Nucleus accumbens (tissue), 56 donors: Measurements from ENCODE around the gene HSP90AA1.
A peak's percentile ranks its signal among the peaks of the same experiment; 100 is the strongest.

Experiments used
- DNase-seq, 56 donors: peaks; one replicate each; lab custom pipeline; 2025; lab: John Stamatoyannopoulos, UW

Gene HSP90AA1

GRCh38 chr14:102046337-102047278, 40.2 kb downstream of the HSP90AA1 start:
- DNase-seq = peak in 47 of 56 donors; percentile 19 to 84 (median 63)

- no peak for DNase-seq
Observed at GRCh38 chr14:102044566-102044965, 42.3 kb downstream of the HSP90AA1 start.

GRCh38 chr14:102043251-102044025, 43.4 kb downstream of the HSP90AA1 start:
- peak in 22 of 56 donors; percentile 12 to 60 (median 24) for DNase-seq

- no peak for DNase-seq
Observed at GRCh38 chr14:102042699-102043098, 44.1 kb downstream of the HSP90AA1 start.

DNA sequence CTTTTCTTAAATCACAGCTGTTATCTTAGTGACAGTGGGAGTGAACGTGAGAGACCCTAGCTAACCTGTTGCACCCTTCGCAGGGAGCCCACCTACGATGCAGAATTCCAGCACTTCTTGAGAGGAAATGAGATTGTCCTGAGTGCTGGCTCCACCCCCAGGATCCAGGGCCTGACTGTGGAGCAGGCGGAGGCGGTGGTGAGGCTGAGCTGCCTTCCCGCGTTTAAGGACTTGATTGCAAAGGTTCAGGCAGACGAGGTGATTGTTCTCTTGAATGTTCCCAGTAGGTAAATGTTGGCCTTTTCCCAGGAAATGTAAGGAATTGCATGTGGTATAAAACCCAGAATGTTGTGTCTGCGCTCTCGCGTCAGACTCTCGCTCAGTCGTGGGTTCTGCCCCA, 46.7 kb downstream of the HSP90AA1 start:
- DNase-seq = no peak

DNA sequence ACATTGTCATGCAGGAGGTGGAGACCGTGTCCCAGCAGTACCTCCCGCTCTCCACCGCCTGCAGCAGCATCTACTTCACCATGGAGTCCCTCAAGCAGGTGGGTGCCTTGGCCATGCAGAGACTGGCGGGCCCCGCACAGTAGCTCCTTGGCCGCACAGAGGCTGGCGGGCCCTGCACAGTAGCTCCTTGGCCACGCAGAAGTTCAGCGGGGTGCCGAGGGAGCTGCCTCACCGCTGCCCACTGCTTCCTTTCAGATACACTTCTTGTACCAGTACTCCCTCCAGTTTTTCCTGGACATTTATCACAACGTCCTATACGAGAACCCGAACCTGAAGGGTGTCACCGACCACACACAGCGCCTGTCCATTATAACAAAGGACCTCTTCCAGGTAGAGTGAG, 47.7 kb downstream of the HSP90AA1 start:
- DNase-seq = no peak

DNA sequence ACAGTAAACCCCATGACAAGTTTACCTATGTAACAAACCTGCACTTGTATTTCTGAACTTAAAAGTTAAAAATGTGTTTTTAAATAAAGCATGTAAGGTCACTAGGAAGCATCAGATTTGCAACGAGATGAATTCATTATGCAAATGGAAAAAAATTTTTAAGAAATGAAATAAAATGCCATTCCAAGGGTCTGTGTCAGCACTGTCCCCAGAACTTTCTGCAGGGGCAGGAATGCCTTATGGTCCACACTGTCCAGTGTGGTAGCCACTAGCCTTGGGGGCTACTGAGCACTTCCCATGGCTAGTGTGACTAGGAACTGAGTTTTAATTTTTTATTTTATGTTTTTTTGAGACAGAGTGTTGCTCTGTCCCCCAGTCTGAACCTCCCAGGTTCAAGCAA, 49.2 kb downstream of the HSP90AA1 start:
- DNase-seq = no peak

DNA sequence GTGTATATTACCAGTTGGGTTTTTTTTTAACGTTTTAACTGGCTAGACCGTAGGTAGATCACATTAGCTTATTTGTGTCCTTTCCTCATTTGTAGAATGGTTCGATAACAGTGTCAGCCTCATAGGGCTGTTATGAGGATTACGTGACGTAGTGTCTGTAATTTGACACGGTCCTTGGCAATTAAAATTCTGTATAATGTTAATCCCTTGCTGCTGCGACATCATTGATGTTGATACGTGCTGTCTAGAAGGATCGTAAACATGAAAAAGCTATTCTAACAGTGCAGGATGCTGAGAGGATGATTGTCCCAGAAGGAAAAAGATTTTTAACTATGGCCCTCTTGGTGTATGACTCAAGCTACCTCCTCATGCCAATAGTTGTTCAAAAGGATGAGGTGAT, 50.9 kb downstream of the HSP90AA1 start:
- DNase-seq = no peak

DNA sequence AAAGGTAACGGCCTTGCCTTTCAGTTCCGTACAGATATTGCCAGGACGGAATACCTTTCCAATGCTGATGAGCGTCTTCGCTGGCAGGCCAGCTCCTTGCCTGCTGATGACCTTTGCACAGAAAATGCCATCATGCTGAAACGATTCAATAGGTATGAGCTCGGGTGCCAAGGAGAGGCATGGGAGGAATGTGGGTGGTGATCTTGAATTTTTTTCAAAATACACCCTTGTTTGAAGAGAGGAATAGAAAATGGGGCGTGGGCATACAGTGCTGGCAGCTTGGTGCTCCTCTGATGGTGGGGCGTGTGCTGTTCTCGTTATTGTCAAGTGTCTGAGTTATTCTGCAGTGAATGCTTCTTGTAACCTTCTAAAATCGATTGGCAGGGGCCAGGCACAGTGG, 52.5 kb downstream of the HSP90AA1 start:
- peak in 19 of 56 donors; percentile 8 to 72 (median 39) for DNase-seq

DNA sequence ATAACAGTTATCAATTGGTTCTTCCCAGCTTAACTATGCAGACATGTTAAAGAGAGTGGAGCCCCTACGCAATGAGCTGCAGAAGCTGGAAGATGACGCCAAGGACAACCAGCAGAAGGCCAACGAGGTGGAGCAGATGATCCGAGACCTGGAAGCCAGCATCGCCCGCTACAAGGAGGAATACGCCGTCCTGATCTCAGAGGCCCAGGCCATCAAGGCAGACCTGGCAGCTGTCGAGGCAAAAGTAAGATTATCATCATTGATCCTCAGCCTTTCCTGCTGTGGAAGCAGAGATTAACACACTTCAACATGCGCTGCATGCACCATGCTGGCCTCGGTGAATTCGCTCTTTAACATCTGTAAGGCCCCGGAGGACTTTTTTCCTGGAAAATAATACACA, 53.6 kb downstream of the HSP90AA1 start:
- no peak for DNase-seq
